Endothelial cell (in vitro differentiated cells): ENCODE results near the gene LELP1. TPM values are rescaled to one million over a fixed set of nuclear protein-coding genes. Genes with fewer than 3 reads are reported as not detected.
"Not testable (repeated sequence)": the region's sequence is repeated elsewhere in the genome, so short reads cannot be mapped to it uniquely, and the experiment has no call there.

Source experiments
- DNase-seq: peaks from one replicate; pipeline ENCODE4 v3.0.0; 2021; ENCODE audit warnings: low spot score
- H3K27ac Mint-ChIP-seq: one replicate; pipeline ENCODE4 v1.8.0; 2021; ENCODE audit warnings: mixed read lengths, inconsistent platforms; ENCODE audit not compliant: unreplicated experiment
- H3K27me3 Mint-ChIP-seq: one replicate; pipeline ENCODE4 v1.8.0; 2021; ENCODE audit warnings: mild to moderate bottlenecking, moderate library complexity, mixed read lengths, inconsistent platforms; ENCODE audit not compliant: unreplicated experiment
- H3K36me3 Mint-ChIP-seq: one replicate; pipeline ENCODE4 v1.8.0; 2021; ENCODE audit warnings: mild to moderate bottlenecking, low read depth, mixed read lengths, inconsistent platforms; ENCODE audit not compliant: unreplicated experiment
- H3K4me1 Mint-ChIP-seq: one replicate; pipeline ENCODE4 v1.8.0; 2021; ENCODE audit warnings: mild to moderate bottlenecking, mixed read lengths, inconsistent platforms; ENCODE audit not compliant: unreplicated experiment
- H3K4me3 Mint-ChIP-seq: one replicate; pipeline ENCODE4 v1.8.0; 2021; ENCODE audit warnings: mild to moderate bottlenecking, mixed read lengths, inconsistent platforms; ENCODE audit not compliant: unreplicated experiment
- H3K9me3 Mint-ChIP-seq: one replicate; pipeline ENCODE4 v1.8.0; 2021; ENCODE audit warnings: mixed read lengths, inconsistent platforms; ENCODE audit not compliant: unreplicated experiment
- total RNA-seq: library from RNA; stranded (reverse); fragmentation: NEBNext Ultra II Directional; extraction: Animal tissue kit (Norgen Biotek cat#: 25700); gene quantifications from one replicate; pipeline ENCODE4 v1.2.1, GENCODE V29; 2021; ENCODE audit not compliant: unreplicated experiment
- TF ChIP-seq, protein P1 (sequence below): fragments of 200-600 bp; sonication (generic); IDR thresholded peaks from one replicate; pipeline ENCODE4 v1.5.0; 2021; ENCODE audit warnings: antibody characterized with exemption; ENCODE audit not compliant: unreplicated experiment

Gene LELP1
- total RNA-seq, 1 donor from 2014 or later: not detected

DNA sequence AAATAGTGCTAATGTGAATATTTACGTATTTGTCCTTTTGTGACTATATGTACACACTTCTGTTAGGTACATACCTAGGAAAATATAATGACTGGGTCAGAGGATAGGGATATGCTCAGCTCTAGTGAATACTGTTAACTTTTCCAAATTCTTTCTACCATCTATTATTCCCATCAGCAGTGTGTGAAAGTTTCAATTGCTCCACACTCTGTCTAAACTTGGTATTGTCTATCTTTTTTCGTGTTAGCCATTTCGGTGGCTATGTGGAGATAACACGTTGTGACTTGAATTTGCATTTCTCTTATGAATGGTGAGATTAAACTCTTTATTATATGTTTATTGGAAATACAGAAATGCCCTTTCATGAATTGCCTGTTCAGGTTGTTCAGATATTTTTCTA, 22.7 kb upstream of the LELP1 start:
- H3K4me3 Mint-ChIP-seq: no peak overlapping the region
- no peaks in the 10 kb centered on the region for H3K36me3 Mint-ChIP-seq
- no peak overlapping the region for H3K27ac Mint-ChIP-seq
- TF ChIP-seq, protein P1, sequence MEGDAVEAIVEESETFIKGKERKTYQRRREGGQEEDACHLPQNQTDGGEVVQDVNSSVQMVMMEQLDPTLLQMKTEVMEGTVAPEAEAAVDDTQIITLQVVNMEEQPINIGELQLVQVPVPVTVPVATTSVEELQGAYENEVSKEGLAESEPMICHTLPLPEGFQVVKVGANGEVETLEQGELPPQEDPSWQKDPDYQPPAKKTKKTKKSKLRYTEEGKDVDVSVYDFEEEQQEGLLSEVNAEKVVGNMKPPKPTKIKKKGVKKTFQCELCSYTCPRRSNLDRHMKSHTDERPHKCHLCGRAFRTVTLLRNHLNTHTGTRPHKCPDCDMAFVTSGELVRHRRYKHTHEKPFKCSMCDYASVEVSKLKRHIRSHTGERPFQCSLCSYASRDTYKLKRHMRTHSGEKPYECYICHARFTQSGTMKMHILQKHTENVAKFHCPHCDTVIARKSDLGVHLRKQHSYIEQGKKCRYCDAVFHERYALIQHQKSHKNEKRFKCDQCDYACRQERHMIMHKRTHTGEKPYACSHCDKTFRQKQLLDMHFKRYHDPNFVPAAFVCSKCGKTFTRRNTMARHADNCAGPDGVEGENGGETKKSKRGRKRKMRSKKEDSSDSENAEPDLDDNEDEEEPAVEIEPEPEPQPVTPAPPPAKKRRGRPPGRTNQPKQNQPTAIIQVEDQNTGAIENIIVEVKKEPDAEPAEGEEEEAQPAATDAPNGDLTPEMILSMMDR: no peak
- no peaks in the 10 kb centered on the region for H3K9me3 Mint-ChIP-seq
- H3K4me1 Mint-ChIP-seq: no peaks in the 10 kb centered on the region
- H3K27me3 Mint-ChIP-seq: no peaks in the 10 kb centered on the region
- no peak for DNase-seq

DNA sequence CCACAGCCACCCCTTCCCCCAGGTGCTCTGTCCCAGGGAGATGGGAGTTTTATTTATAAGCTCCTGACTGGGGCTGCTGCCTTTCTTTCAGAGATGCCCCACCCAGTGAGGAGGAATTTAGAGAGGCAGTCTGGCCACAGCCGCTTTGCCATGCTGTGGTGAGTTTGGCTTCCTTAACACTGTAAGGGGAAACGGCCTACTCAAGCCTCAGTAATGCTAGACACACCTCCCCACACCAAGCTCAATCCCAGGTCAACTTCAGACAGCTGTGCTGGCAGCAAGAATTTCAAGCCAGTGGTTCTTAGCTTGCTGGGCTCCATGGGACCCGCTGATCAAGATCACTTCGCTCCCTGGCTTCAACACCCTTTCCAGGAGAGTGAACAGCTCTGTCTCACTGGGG, 14.9 kb upstream of the LELP1 start:
- DNase-seq, H3K9me3 Mint-ChIP-seq, H3K27me3 Mint-ChIP-seq, H3K27ac Mint-ChIP-seq, H3K4me3 Mint-ChIP-seq, H3K36me3 Mint-ChIP-seq, H3K4me1 Mint-ChIP-seq: not testable (repeated sequence)

DNA sequence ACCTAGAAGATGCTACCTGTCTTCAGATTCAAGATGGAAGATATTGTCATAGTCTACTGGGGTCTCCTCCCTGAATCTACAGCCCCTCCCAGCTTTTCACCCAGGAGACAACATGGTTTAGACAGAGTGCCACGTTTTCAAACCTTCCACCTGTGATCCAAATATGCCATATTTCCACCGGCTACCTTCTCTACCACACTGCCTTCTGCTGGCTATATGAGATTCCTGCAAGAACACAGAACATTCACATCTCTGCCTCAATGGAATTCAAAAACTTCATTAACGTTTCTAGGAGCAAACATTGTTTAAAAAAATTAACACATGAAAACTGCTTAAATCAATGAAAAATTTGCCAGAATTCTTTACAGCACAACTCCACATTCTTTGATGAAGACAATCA, 12.9 kb upstream of the LELP1 start:
- Mint-ChIP-seq H3K9me3 (no peaks in the 10 kb centered on the region), H3K27me3 (no peaks in the 10 kb centered on the region), H3K36me3 (no peaks in the 10 kb centered on the region), H3K4me1 (no peaks in the 10 kb centered on the region), H3K4me3 (no peak overlapping the region), H3K27ac (no peak overlapping the region)
- DNase-seq: no peak
- TF ChIP-seq, protein P1: peak; percentile 16

DNA sequence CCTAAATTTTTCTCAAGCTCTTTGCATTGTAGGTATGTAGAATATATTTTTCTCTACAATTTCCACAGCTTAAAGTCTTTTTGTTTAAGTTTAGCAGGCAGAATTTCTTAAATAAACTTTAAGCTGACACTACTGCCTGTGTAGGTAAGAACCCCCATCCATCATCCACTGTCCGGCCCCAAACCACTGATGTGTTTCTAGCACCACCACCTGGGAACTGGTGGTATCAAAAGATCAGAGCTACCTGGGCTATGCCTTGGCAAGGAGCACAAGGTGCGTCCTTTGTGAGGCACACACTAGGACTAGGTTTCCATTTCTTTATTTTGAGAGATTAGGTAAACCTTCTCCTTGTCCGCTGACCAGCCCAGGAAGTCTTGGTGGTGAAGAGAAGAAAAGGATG, 10.5 kb upstream of the LELP1 start:
- Mint-ChIP-seq H3K27me3 (peaks cover 2% of the 10 kb centered on the region), H3K36me3 (no peaks in the 10 kb centered on the region), H3K4me3 (no peak overlapping the region), H3K4me1 (no peaks in the 10 kb centered on the region), H3K9me3 (no peaks in the 10 kb centered on the region), H3K27ac (no peak overlapping the region)
- TF ChIP-seq, protein P1: peak; percentile 31
- DNase-seq: peak; percentile 58

DNA sequence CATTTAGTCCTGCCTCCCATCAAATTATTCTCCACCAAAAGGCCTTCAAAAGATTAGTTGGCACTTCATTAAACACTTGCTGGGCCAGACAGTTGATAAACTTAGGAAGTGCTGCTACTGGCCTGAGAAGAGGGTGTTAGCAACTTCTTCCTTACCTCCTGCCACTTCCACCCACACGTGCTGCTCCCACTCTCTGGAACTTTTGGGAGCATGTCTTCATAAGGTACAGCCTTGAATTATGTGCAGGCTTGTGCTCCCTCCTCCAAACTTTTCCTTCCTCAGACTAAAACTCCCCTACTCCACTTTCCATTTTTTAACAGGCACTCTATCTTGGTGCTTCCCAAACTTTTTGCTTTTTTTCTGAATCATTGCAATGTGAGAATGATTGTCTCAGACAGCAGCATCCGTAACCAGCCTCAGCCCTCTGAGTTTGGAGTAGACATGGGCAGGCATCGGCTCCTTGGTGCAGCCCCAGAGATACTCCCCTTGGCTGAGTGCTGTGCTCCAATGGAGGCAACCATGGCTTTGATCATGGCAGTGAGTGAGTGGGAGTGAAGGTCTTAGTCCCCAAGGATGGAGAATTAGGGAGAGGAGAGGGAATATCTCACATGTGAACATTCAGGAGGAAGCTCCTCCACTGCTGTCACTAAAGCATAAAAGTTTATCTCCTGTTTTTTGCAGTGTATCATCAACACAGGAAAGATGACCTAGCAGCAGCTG, 8.7 kb upstream of the LELP1 start:
- Mint-ChIP-seq H3K27ac (no peak overlapping the region), H3K36me3 (no peaks in the 10 kb centered on the region), H3K9me3 (no peaks in the 10 kb centered on the region), H3K4me3 (no peak overlapping the region), H3K27me3 (peaks cover 2% of the 10 kb centered on the region), H3K4me1 (no peaks in the 10 kb centered on the region)
- DNase-seq: no peak
- TF ChIP-seq, protein P1: no peak
